ENCODE data around the gene TET3. TPM values are rescaled to one million over a fixed set of nuclear protein-coding genes. Genes with fewer than 3 reads are reported as not detected.
A peak's percentile ranks its signal among the peaks of the same experiment; 100 is the strongest.

Gene TET3
- polyA plus RNA-seq, 3 donors = 0.79 to 18.6 (median 1.4) TPM

DNA sequence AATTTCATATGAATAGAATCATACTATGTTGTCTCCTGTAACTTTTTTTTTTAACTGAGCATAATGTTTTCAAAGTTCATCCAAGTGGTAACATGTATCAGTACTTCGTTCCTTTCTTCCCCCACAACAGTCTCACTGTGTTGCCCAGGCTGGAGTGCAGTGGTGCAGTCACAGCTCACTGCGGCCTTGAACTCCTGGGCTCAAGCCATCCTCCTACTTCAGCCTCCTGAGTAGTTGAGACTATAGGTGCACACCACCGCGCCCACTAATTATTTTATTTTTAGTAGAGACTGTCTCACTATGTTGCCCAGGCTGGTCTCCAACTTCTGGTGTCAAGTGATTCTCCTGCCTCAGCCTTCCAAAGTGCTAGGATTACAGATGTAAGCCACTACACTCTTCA is 23.4 kb upstream of the TET3 start:
- peaks cover 14% of the 10 kb centered on the region for H3K4me1 Mint-ChIP-seq
- no peak overlapping the region for H3K9ac ChIP-seq (ENCODE audit: insufficient read depth, low read length, poor library complexity, severe bottlenecking)
- no peaks in the 10 kb centered on the region for H3K9me3 ChIP-seq (replicated peaks in 1 of 2; ENCODE audit: control insufficient read depth in 1 of 2, insufficient read depth in 1 of 2, low read length in 2 of 2)
- H3K4me1 ChIP-seq (ENCODE audit: control insufficient read depth in 1 of 2, insufficient read depth in 2 of 2, low read length in 2 of 2) = no peaks in the 10 kb centered on the region
- no peaks in the 10 kb centered on the region for H3K79me2 ChIP-seq (ENCODE audit: insufficient read depth, low read length)
- H3K27ac ChIP-seq (ENCODE audit: low read depth in 1 of 2, low read length in 2 of 2) = no peak overlapping the region
- H3K27me3 ChIP-seq (ENCODE audit: control insufficient read depth in 2 of 2, insufficient read depth in 2 of 2, low read length in 2 of 2) = no peaks in the 10 kb centered on the region
- peaks cover 0 to 9% (median 3%) of the 10 kb centered on the region in 7 donors for H3K9me3 Mint-ChIP-seq
- no peaks in the 10 kb centered on the region for H4K20me1 ChIP-seq (ENCODE audit: insufficient read depth, low read length)
- H3K36me3 ChIP-seq (replicated peaks in 1 of 2; ENCODE audit: control insufficient read depth in 1 of 2, insufficient read depth in 2 of 2, low read length in 2 of 2) = peaks cover 30 to 38% of the 10 kb centered on the region in 2 donors
- no peak for DNase-seq
- H3K27me3 Mint-ChIP-seq (ENCODE audit: low read depth in 3 of 3) = no peaks in the 10 kb centered on the region
- WGBS (ENCODE audit: insufficient coverage) = no CpG with 5 or more reads among the region's 4 CpGs
- no peak overlapping the region for H3K4me2 ChIP-seq (replicated peaks; ENCODE audit: extremely low read depth, low read length, poor library complexity, severe bottlenecking)
- intact Hi-C loops (cut with micrococcal nuclease) = no loop called here
- H2AFZ ChIP-seq (ENCODE audit: insufficient read depth, low read depth, low read length, poor library complexity, severe bottlenecking) = no peak overlapping the region
- no peak overlapping the region for H3K4me3 ChIP-seq (replicated peaks in 1 of 3; ENCODE audit: low read depth in 2 of 3, low read length in 3 of 3)
- peak overlapping the region in 2 of 7 donors; percentile 32 to 46 for H3K27ac Mint-ChIP-seq
- TF ChIP-seq, protein P1, sequence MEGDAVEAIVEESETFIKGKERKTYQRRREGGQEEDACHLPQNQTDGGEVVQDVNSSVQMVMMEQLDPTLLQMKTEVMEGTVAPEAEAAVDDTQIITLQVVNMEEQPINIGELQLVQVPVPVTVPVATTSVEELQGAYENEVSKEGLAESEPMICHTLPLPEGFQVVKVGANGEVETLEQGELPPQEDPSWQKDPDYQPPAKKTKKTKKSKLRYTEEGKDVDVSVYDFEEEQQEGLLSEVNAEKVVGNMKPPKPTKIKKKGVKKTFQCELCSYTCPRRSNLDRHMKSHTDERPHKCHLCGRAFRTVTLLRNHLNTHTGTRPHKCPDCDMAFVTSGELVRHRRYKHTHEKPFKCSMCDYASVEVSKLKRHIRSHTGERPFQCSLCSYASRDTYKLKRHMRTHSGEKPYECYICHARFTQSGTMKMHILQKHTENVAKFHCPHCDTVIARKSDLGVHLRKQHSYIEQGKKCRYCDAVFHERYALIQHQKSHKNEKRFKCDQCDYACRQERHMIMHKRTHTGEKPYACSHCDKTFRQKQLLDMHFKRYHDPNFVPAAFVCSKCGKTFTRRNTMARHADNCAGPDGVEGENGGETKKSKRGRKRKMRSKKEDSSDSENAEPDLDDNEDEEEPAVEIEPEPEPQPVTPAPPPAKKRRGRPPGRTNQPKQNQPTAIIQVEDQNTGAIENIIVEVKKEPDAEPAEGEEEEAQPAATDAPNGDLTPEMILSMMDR (IDR thresholded peaks at IDR 0.05) = no peak
- no peak overlapping the region for H3K4me3 Mint-ChIP-seq
- peaks cover 40 to 41% of the 10 kb centered on the region in 2 donors for H3K36me3 Mint-ChIP-seq

- Mint-ChIP-seq H3K27me3 (ENCODE audit: low read depth in 3 of 3) (no peaks in the 10 kb centered on the region), H3K9me3 (peaks cover 0 to 9% (median 3%) of the 10 kb centered on the region in 7 donors), H3K36me3 (peaks cover 32 to 34% of the 10 kb centered on the region in 2 donors), H3K4me3 (no peak overlapping the region), H3K4me1 (peaks cover 14% of the 10 kb centered on the region), H3K27ac (peak overlapping the region in 1 of 7 donors; percentile 19)
- Histone ChIP-seq H3K36me3 (replicated peaks in 1 of 2; ENCODE audit: control insufficient read depth in 1 of 2, insufficient read depth in 2 of 2, low read length in 2 of 2) (peaks cover 23 to 31% of the 10 kb centered on the region in 2 donors), H3K79me2 (ENCODE audit: insufficient read depth, low read length) (no peaks in the 10 kb centered on the region), H3K27me3 (ENCODE audit: control insufficient read depth in 2 of 2, insufficient read depth in 2 of 2, low read length in 2 of 2) (no peaks in the 10 kb centered on the region), H4K20me1 (ENCODE audit: insufficient read depth, low read length) (no peaks in the 10 kb centered on the region), H3K4me3 (replicated peaks in 1 of 3; ENCODE audit: low read depth in 2 of 3, low read length in 3 of 3) (no peak overlapping the region), H3K27ac (ENCODE audit: low read depth in 1 of 2, low read length in 2 of 2) (no peak overlapping the region), H3K9me3 (replicated peaks in 1 of 2; ENCODE audit: control insufficient read depth in 1 of 2, insufficient read depth in 1 of 2, low read length in 2 of 2) (no peaks in the 10 kb centered on the region), H3K9ac (ENCODE audit: insufficient read depth, low read length, poor library complexity, severe bottlenecking) (no peak overlapping the region), H2AFZ (ENCODE audit: insufficient read depth, low read depth, low read length, poor library complexity, severe bottlenecking) (no peak overlapping the region), H3K4me1 (ENCODE audit: control insufficient read depth in 1 of 2, insufficient read depth in 2 of 2, low read length in 2 of 2) (no peaks in the 10 kb centered on the region), H3K4me2 (replicated peaks; ENCODE audit: extremely low read depth, low read length, poor library complexity, severe bottlenecking) (no peak overlapping the region)
- no peak for DNase-seq
- intact Hi-C loops (cut with micrococcal nuclease) = no loop called here
- 100% methylated on average over 2 of the region's 12 CpGs for WGBS (ENCODE audit: insufficient coverage)
- TF ChIP-seq, protein P1 (IDR thresholded peaks at IDR 0.05) = no peak
These were observed 22.7 kb upstream of the TET3 start for GRCh38 chr2:73961823-73962615.
